ENCODE results near the gene GH1.
"Not testable (repeated sequence)": the region's sequence is repeated elsewhere in the genome, so short reads cannot be mapped to it uniquely, and the experiment has no call there.

The GH1 gene

DNA sequence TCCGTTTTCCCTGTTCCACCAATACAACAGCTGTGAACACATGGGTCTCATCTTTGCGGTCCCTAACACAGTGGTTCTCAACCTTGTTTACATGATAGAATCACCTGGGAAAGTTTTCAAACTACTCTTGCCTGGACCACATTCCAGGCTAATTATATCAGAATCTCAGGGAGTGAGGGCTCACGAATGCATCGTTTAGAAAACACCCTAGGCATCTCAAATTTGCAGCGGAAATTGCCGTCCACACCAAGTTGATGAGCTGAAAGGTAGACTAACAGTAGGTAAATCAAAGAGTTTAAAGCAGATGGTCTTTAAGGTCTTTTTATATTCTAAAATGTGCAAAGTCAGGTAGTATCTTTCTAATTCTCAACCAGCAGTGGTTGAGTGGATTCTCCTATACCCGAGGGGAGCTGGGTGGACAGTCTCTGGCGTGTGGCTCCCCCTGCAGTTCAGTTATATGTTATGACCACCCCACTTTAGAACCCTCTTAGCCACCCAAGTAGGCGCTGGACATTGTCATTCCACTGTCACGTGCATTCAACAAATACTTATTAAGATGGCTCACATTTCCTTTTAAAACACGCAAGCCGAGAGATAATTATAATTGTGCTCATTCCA, 11.4 kb downstream of the GH1 start:
- H3K27me3 ChIP-seq (ENCODE audit: control insufficient read depth in 1 of 2, insufficient read depth in 2 of 2, low read length in 2 of 2); H3K4me1 ChIP-seq (ENCODE audit: insufficient read depth, low read length); H3K4me3 ChIP-seq (ENCODE audit: low read depth in 1 of 2, low read length in 2 of 2); H3K9me3 ChIP-seq (ENCODE audit: low read length); H3K9ac ChIP-seq (ENCODE audit: low read length); H3K27ac ChIP-seq (ENCODE audit: low read depth, low read length); H3K36me3 ChIP-seq (ENCODE audit: insufficient read depth, low read length): not testable (repeated sequence)

DNA sequence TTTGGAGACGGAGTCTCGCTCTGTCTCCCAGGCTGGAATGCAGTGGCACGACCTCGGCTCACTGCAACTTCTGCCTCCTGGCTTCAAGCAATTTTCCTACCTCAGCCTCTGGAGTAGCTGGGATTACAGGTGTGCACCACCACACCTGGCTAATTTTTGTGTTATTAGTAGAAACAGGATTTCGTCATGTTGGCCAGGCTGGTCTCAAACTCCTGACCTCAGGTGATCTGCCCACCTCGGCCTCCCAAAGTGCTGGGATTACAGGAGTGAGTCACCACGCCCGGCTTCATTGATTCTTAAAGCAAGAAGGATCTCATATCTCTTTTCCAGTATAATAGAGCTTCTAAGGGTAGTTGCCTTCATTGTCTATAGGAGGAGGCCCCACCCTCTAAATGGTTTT, 13.8 kb downstream of the GH1 start:
- H3K4me3 ChIP-seq (ENCODE audit: low read depth in 1 of 2, low read length in 2 of 2); H3K27me3 ChIP-seq (ENCODE audit: control insufficient read depth in 1 of 2, insufficient read depth in 2 of 2, low read length in 2 of 2); H3K36me3 ChIP-seq (ENCODE audit: insufficient read depth, low read length); H3K9me3 ChIP-seq (ENCODE audit: low read length); H3K27ac ChIP-seq (ENCODE audit: low read depth, low read length); H3K4me1 ChIP-seq (ENCODE audit: insufficient read depth, low read length); H3K9ac ChIP-seq (ENCODE audit: low read length): not testable (repeated sequence)

DNA sequence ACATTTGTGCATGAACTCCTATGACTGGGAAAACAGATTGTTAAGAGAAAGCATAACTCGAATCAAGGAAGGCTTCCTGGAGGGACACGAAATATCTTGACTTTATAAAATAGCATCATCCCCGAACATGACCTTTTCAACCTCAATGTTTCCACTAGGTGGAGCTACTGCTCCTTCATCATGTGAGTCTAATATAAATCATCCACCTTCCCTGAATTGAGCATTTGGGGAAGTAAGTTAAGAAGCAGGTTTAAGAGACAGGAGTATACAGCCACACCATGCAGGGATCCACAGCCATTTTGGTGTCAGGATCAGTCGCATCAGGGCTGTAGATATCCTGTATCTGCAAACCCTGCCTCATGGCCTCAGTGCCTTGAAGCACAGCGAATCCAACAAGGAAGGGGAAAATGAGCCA, 14.8 kb downstream of the GH1 start:
- H3K27me3 ChIP-seq (ENCODE audit: control insufficient read depth in 1 of 2, insufficient read depth in 2 of 2, low read length in 2 of 2); H3K36me3 ChIP-seq (ENCODE audit: insufficient read depth, low read length); H3K4me1 ChIP-seq (ENCODE audit: insufficient read depth, low read length); H3K4me3 ChIP-seq (ENCODE audit: low read depth in 1 of 2, low read length in 2 of 2); H3K27ac ChIP-seq (ENCODE audit: low read depth, low read length); H3K9ac ChIP-seq (ENCODE audit: low read length); H3K9me3 ChIP-seq (ENCODE audit: low read length): not testable (repeated sequence)

DNA sequence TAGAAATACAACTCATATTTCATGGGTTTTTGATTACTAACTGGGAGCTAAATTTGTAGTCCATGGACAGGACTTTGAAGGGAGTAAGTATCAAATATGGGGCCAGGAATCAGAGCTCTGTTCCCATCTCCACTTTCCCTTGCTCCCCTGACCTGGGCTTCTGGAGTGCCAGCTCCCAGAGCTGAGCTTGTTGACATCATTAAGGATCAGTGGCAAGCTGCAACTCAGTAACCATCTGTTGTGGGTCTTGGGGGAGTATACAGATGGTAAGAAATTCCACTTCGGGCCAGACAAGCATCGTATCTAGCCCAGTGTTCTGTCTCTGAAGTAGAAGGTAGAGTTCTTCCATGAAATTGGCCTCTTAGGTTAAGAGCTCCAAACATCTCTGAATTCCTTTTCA, 16.7 kb downstream of the GH1 start:
- not testable (repeated sequence) for H3K9me3 ChIP-seq (ENCODE audit: low read length); H3K9ac ChIP-seq (ENCODE audit: low read length); H3K4me1 ChIP-seq (ENCODE audit: insufficient read depth, low read length)

DNA sequence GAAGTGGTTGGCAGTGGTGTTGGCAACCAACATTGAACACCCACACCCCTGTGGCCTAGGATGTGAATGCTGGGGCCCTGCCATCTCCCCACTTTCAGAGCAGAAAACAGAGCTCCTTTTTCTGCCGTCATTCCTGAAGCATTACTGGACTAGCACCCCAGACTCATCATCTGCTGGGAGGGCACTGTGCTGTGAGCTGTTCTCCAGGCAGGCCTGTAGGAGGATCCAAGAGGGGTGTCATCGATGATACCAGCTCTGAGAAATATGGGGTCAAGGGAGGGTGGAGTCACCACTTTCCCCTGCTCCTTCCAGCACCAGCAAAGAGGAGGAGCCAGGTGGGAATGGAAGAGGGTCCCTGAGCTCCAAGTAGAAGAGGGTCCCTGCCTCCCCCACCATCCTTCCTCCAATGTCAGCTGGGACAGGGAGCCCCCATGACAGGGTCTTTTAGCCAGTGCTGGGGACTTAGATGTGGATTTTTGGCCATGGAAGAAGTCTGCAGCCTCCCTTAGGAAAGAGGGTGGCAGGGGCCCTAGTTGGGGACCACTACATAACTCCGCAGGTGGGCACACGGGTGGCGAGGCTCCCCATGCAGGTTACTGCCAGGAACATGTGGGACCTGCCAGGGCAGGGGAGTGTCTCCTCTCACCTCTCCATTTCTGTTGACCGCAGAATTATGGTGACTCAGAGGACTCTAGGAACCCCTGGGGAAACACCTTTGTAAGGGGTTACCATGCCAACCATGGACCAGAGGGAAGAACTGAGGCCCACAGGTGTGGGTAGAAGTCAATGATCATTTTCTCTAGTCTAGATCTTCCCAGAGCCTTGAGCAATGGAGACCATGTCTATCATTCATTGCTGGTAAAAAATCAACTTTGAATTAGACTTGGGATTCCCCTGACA, 19.5 kb downstream of the GH1 start:
- not testable (repeated sequence) for H3K36me3 ChIP-seq (ENCODE audit: insufficient read depth, low read length); H3K9ac ChIP-seq (ENCODE audit: low read length); H3K4me1 ChIP-seq (ENCODE audit: insufficient read depth, low read length); H3K9me3 ChIP-seq (ENCODE audit: low read length); H3K27me3 ChIP-seq (ENCODE audit: control insufficient read depth in 1 of 2, insufficient read depth in 2 of 2, low read length in 2 of 2); H3K27ac ChIP-seq (ENCODE audit: low read depth, low read length); H3K4me3 ChIP-seq (ENCODE audit: low read depth in 1 of 2, low read length in 2 of 2)

More for the DNA sequence above, 16.7 kb downstream of the GH1 start:
- H3K4me3 ChIP-seq (ENCODE audit: low read depth in 1 of 2, low read length in 2 of 2); H3K27ac ChIP-seq (ENCODE audit: low read depth, low read length); H3K36me3 ChIP-seq (ENCODE audit: insufficient read depth, low read length); H3K27me3 ChIP-seq (ENCODE audit: control insufficient read depth in 1 of 2, insufficient read depth in 2 of 2, low read length in 2 of 2): not testable (repeated sequence)

DNA sequence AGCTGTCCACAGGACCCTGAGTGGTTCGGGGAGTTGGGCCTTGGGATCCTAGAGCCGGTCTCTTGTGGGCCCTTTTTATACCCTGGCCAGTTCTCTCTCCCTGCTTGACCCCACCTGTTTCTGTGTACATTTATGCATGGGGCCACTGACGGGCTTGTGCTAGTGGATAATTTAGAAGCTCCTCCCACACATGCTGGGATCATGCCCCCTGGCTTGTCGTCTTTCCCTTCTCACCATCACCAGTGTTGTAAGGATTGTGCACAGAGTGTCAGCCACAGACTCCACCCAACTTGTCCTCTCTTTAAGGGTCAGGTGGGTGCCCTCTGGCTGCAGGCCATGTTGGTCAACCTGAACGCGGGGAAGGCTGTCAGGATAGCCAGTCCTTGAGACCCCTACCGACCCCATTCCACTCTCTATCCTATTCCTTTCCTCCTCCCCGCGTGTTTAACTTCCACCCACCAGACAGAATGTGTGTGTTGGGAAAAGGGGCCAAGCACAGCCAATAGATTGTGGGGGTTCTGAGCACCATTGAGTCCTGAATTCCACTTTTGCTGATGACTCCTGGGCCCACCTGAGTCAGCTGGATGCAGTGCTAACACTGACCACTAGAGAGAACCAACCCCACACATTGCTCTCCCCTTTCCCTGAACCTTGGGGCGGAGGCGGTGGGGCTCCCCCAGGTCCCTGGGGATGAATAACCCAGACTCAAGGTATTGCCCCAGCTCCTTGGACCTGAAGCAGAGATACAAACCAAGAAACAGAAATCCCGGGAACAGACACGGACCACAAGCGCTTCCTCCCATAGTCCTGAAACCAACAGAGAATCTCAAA, 21.9 kb downstream of the GH1 start, which contains the start of gene CSH1:
TSS of gene CSH1 (minus strand) at position 51 of the 831 bp plus-strand sequence. CDS start 63 bp downstream, outside the sequence.
- H3K9ac ChIP-seq (ENCODE audit: low read length); H3K27me3 ChIP-seq (ENCODE audit: control insufficient read depth in 1 of 2, insufficient read depth in 2 of 2, low read length in 2 of 2); H3K4me1 ChIP-seq (ENCODE audit: insufficient read depth, low read length); H3K9me3 ChIP-seq (ENCODE audit: low read length); H3K27ac ChIP-seq (ENCODE audit: low read depth, low read length); H3K4me3 ChIP-seq (ENCODE audit: low read depth in 1 of 2, low read length in 2 of 2); H3K36me3 ChIP-seq (ENCODE audit: insufficient read depth, low read length): not testable (repeated sequence)

DNA sequence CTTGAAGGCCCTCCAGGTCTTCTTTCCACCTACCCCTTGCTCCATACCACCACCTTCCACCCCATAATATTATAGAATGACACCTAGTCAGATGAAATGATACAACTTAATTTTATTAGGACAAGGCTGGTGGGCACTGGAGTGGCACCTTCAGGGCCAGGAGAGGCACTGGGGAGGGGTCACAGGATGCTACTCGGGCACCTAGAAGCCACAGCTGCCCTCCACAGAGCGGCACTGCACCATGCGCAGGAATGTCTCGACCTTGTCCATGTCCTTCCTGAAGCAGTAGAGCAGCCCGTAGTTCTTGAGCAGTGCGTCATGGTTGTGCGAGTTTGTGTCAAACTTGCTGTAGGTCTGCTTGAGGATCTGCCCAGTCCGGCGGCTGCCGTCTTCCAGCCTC, 23.8 kb downstream of the GH1 start:
- H3K27ac ChIP-seq (ENCODE audit: low read depth, low read length); H3K27me3 ChIP-seq (ENCODE audit: control insufficient read depth in 1 of 2, insufficient read depth in 2 of 2, low read length in 2 of 2); H3K9ac ChIP-seq (ENCODE audit: low read length); H3K9me3 ChIP-seq (ENCODE audit: low read length); H3K4me3 ChIP-seq (ENCODE audit: low read depth in 1 of 2, low read length in 2 of 2); H3K4me1 ChIP-seq (ENCODE audit: insufficient read depth, low read length); H3K36me3 ChIP-seq (ENCODE audit: insufficient read depth, low read length): not testable (repeated sequence)

DNA sequence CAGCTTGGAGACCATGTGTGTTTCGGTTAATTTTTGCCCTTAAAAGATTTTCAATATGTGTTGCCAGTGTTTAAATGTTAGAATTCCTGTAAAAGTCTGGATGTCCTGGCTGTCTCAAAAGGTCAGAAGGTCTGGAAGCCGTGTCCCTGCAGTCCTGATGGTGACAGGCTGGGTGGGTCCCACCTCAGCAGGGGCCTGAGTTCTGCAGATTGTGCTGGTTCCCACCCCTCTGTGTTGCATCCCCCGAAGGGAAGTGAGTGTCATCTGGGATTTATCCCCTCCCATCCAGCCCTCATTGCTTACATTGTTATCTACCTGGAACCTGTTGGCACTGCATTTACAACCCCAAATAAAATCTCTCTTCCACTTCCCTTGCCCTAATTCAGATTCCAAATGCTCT, 24.6 kb downstream of the GH1 start:
- not testable (repeated sequence) for H3K27me3 ChIP-seq (ENCODE audit: control insufficient read depth in 1 of 2, insufficient read depth in 2 of 2, low read length in 2 of 2); H3K36me3 ChIP-seq (ENCODE audit: insufficient read depth, low read length); H3K9me3 ChIP-seq (ENCODE audit: low read length); H3K9ac ChIP-seq (ENCODE audit: low read length); H3K4me1 ChIP-seq (ENCODE audit: insufficient read depth, low read length); H3K4me3 ChIP-seq (ENCODE audit: low read depth in 1 of 2, low read length in 2 of 2); H3K27ac ChIP-seq (ENCODE audit: low read depth, low read length)

DNA sequence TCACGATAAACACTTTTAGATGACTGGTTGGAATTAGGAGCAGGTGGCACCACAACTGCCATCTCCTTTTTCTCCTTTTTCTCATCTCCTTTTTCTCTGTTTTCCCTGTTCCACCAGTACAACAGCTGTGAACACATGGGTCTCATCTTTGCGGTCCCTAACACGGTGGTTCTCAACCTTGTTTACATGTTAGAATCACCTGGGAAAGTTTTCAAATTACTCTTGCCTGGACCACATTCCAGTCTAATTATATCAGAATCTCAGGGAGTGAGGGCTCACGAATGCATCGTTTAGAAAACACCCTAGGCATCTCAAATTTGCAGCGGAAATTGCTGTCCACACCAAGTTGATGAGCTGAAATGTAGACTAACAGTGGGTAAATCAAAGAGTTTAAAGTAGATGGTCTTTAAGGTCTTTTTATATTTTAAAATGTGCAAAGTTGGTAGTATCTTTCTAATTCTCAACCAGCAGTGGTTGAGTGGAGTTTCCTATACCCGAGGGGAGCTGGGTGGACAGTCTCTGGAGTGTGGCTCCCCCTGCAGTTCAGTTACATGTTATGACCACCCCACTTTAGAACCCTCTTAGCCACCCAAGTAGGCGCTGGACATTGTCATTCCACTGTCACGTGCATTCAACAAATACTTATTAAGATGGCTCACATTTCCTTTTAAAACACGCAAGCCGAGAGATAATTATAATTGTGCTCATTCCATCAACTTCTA, 26.2 kb downstream of the GH1 start:
- not testable (repeated sequence) for H3K9me3 ChIP-seq (ENCODE audit: low read length); H3K4me1 ChIP-seq (ENCODE audit: insufficient read depth, low read length); H3K9ac ChIP-seq (ENCODE audit: low read length); H3K27me3 ChIP-seq (ENCODE audit: control insufficient read depth in 1 of 2, insufficient read depth in 2 of 2, low read length in 2 of 2); H3K36me3 ChIP-seq (ENCODE audit: insufficient read depth, low read length); H3K27ac ChIP-seq (ENCODE audit: low read depth, low read length); H3K4me3 ChIP-seq (ENCODE audit: low read depth in 1 of 2, low read length in 2 of 2)

DNA sequence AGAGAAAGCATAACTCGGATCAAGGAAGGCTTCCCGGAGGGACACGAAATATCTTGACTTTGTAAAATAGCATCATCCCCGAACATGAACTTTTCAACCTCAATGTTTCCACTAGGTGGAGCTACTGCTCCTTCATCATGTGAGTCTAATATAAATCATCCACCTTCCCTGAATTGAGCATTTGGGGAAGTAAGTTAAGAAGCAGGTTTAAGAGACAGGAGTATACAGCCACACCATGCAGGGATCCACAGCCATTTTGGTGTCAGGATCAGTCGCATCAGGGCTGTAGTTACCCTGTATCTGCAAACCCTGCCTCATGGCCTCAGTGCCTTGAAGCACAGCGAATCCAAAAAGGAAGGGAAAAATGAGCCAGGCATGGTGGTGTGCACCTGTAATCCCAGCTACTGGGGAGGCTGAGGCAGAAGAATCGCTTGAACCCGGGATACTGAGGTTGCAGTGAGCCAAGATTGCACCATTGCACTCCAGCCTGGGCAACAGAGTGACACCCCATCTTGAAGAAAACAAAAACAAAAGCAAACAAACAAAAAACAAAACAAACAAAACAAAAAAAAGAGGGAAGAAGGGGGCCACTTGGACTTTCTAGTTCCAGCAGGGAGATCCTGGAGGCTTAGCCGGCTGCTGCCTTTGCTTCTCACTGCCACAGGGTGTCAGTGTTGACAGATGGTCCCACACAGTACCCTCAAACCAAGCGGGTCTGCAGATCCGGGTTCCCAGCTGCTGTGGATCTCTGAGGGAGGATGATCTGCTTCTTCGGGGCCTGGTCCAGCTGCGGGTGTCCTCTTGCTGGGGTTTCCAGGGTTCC, 29.4 kb downstream of the GH1 start:
- not testable (repeated sequence) for H3K4me1 ChIP-seq (ENCODE audit: insufficient read depth, low read length); H3K27me3 ChIP-seq (ENCODE audit: control insufficient read depth in 1 of 2, insufficient read depth in 2 of 2, low read length in 2 of 2); H3K36me3 ChIP-seq (ENCODE audit: insufficient read depth, low read length); H3K27ac ChIP-seq (ENCODE audit: low read depth, low read length); H3K9ac ChIP-seq (ENCODE audit: low read length); H3K4me3 ChIP-seq (ENCODE audit: low read depth in 1 of 2, low read length in 2 of 2); H3K9me3 ChIP-seq (ENCODE audit: low read length)

Measured in muscle layer of colon (tissue), 2 donors.